Activated CD8-positive, alpha-beta memory T cell treated with anti-CD3 and anti-CD28 coated beads, Interleukin-2, amount 50 U/mL, for 48 hours (primary cell): Measurements from ENCODE around the gene SYNGR4.
"Not testable (repeated sequence)": the region's sequence is repeated elsewhere in the genome, so short reads cannot be mapped to it uniquely, and the experiment has no call there.

Experiments
- DNase-seq: peaks from one replicate; pipeline ENCODE4 v3.0.0-alpha.2; 2020

SYNGR4 gene

DNA sequence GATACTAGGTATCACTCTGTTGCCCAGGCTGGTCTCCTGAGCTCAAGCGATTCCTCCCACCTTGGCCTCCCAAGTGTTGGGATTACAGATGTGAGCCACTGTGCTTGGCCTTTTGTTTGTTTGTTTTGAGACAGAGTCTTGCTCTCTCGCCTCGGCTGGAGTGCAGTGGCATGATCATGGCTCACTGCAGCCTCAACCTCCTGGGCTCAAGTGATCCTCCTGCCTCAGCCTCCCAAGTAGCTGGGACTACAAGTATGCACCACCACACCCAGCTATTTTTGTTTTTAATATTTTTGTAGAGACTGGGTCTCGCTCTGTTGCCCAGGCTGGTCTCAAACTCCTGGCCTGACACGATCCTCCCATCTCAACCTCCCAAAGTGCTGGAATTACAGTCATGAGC lies 7.6 kb downstream of the SYNGR4 start:
- not testable (repeated sequence) for DNase-seq

DNA sequence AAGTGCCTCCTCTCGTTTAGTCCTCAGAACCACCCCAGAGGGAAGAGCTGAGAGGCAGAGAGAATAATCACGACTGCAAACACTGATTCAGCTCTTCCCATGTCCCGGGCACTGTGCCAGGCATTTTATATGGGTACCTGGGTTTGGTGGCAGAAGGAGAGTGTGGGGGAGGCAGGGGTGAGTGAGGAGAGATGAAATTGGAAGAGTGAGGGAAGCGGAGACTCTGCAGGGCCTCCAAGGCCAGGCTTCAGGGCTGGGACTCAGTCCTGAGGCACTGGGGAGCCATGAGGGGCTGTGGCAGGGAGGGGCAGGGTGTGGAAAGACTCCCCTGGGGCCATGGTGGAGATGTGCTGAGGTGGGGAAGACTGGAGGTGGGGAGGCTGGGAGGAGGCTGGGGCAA lies 8.7 kb downstream of the SYNGR4 start:
- no peak for DNase-seq

DNA sequence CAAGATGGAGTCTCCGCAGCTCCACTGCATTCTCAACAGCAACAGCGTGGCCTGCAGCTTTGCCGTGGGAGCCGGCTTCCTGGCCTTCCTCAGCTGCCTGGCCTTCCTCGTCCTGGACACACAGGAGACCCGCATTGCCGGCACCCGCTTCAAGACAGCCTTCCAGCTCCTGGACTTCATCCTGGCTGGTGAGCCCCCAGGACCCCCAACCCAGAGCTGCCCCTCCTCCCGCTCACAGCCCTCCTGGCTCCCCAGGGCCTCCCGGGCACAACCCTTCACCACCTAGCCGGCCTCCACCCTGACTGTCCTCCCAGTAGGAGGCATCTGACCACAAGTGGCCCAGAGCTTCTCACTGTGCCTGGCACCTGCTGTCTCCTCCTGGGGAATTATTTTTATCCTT lies 9.4 kb downstream of the SYNGR4 start:
- no peak for DNase-seq

DNA sequence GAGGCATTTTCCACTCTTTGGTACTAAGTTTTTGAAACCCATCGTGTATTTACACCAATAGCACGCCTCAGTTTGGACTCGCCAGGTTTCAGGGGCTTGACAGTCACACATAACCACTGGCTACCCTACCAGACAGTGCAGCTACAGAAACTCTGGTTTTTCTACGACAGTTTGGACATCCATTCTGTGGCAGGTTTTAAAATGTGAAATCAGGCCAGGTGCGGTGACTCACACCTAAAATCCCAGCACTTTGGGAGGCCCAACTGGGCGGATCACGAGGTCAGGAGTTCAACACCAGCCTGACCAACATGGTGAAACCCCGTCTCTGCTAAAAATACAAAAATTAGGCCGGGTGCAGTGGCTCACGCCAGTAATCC lies 14.0 kb downstream of the SYNGR4 start:
- DNase-seq: no peak

DNA sequence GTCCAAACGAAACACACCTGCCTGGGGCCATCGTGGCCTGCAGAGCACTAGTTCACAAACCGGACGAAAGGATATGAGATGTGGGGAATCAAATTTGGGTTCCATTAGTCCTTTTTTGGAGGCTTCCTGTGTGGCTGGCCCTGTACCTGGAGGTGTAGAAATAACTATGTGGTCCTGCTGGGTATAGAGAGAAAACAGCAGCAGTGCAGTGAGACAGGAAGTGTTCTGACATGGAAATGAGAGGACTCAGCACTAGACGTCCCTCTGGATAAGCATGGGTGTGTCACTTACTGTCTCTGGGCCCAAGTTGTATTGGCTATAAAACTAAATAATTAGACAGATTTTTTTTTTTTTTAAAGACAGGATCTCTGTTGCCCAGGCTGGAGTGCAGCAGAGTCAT lies 14.9 kb downstream of the SYNGR4 start:
- no peak for DNase-seq

DNA sequence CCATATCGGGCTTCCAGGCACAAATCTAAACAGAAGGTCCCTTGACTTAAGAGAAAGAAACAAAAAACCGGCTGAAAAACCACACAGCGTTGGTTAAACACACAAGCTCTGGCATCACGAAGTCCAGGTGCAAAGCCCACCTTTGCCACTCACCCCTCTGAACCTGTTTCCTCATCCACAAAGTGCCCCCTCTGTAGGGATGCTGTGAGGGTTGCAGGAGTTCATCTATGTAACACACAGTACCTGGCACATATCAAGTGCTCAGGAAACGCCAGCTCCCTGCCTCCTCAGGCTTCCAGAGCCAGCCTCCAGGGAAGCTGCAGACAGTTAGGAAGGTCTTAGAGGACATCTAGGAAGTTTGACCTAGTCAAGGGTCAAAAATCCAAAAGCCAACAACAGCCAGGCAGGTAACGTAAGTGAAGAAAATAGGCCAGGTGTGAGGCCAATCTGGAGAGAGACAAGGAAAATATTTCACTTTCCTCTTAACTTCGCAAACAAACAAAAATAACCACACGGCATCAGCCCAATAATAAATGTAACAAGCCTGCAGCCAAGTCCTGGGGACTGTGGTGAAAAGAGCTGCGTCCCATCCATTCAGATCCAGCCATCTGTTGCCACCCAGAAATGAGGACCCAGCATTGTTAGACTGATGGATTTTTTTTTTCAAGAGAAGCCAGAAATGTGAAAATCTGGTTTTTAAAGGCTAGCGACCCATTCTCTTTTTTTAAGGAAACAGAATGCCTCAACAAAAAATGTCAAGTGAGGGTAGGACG lies 17.2 kb downstream of the SYNGR4 start:
- no peak for DNase-seq

DNA sequence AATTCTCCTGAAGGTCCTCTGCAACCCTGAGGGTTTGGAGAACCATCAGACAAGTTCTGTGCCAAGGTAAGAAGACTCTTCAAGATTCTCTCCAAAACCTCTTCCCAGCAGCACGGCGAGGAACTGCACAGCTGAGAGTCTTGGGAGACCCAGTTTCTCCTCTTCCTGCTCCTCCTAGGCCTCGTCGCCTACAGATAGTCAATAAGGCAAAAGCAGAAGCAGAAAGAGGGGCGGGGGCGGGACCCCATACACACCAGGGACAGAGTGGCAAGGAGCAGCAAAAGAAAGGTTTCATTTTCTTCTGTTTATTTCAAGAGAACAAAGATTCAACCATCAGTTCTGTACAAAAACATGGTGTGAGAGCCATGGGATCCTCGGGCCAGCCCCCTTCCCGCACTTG lies 18.1 kb downstream of the SYNGR4 start:
- no peak for DNase-seq

DNA sequence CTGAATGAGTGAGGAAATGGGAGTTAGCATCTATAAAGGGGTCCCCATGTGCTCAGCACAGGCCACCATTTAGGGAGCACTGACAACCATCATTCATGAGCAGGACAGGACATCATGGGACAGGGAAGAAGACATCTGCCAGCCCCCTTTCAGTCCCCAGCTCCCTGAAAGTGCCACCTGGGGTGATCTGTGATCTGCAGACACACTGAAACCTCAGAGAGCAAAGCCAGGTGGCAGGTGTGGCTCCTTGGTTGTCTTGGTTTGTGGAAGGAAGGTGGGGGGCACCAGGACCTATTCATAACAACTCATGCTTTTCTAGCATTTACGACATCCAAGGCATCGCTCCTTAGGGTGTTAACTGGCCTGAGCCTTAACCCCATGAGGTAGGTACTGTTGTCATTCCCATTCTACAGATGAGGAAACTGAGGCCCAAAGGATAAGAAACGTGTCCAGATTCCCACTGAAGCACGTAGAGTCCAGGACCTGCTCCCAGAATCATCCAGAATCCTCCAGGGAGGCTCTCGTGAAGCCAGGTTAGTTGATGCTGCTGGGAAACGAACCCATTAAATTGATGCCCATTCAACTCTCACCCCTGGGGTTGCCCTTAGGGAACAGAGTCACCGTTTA lies 21.4 kb downstream of the SYNGR4 start:
- no peak for DNase-seq

DNA sequence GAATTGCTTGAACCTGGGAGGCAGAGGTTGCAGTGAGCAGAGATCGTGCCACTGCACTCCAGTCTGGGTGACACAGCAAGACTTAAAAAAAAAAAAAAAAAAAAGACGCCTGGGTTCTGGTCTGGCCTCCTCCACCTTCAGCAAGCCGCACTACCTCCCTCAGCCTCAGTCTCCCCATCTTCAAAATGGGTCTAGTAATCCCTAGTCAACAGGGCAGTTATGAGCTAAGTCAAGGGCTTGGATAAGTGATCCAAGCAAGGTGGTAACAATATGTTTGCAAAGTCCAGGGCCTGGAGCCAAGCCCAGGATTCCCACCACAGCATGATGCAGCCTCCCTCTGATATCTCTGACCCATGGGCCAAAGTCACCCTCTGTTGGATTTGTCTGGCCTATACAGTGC lies 22.8 kb downstream of the SYNGR4 start:
- DNase-seq: no peak

DNA sequence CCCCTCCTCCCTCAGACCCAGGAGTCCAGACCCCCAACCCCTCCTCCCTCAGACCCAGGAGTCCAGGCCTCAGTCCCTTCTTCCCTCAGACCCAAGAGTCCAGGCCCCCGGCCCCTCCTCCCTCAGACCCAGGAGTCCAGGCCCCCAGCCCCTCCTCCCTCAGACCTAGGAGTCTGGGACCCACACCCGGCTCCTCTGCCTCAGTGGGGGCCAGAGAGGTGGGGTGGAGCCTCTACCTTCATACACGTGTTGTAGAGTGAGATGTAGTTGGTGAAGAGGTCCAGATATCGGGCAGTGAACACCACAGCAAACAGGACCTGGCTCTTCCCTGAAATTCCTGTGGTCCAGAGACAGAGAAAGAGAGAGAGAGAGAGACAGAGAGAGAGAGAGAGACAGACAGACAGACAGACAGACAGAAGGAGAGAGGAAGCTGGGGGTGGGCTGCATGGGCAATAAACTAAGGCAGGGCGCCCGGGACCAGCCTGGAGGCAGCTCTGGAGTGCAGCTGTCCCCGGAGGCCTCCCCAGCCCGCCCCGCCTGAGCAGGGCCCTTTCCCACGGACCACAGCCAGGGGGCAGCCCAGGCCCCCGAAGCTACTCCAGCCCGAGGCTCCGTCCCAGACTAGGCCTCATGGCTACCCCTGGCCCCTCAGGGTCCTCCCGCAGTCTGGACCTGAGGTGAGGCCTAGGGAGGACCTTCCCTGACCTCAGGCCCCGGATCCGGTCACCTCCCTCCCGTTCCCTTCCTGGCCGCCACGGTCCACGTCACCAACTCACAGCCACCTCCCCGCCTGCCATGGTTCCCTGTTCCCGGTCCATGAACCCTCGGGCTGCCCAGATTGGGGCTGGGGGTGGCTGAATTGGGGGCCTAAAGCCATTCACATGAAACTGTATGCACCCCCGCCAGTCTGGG lies 26.3 kb downstream of the SYNGR4 start:
- DNase-seq: peak; percentile 82

DNA sequence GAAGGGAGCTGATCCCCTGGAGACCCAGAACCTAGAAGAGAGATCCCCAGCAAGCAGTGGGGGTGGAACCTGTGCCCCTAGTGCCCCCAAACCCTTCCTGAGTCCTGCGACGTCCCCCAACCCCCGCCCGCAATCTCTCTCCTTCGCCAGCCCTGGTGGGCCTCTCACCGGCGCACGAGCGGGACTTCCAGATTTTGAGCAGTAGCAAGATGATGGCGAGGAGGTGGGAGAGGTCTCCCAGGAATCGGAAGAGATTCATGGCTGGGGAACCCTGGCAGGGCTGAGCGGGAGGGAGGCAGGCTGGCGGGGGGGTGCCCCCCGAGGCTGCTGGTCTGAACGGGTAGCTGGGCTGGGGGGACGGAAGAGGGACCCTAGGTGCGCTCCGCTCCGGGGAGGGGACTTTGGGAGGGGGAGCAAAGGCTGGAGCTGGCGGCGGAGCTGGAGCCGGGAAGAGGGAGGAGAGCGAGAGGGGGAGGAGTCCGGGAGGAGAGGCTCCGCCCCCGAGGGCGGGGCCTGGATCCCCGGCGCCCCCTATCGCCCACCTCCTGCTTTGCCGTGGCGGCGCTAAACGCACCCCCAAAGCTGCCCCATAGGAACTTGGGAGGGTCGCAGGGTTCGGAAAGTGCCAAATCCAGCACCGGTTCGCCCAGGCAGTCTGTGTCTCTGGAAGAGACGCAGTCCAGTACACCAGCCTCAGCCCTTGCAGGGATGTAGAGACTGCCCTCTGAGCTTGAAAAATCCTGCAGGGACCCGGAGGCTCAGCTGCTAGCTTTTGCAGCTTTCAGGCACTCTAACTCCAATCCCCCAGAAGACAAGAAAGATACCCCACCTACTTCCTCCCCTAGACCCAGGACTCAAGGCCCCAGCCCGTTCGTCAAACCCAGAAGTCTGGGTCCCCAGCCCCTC lies 27.2 kb downstream of the SYNGR4 start, which contains the start of gene KDELR1:
KDELR1 (minus strand) TSS at position 452 of the 906 bp plus-strand sequence; CDS start at position 259, 193 bp downstream.
- peak; percentile 96 for DNase-seq

DNA sequence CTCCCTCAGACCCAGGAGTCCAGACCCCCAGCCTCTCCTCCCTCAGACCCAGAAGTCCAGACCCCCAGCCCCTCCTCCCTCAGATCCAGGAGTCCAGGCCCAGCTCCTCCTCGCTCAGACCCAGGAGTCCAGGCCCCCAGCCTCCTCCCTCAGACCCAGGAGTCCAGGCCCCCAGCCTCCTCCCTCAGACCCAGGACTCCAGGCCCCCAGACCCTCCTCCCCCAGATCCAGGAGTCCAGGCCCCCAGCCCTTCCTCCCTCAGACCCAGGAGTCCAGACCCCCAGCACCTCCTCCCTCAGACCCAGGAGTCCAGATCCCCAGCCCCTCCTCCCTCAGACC lies 27.8 kb downstream of the SYNGR4 start:
- not testable (repeated sequence) for DNase-seq

DNA sequence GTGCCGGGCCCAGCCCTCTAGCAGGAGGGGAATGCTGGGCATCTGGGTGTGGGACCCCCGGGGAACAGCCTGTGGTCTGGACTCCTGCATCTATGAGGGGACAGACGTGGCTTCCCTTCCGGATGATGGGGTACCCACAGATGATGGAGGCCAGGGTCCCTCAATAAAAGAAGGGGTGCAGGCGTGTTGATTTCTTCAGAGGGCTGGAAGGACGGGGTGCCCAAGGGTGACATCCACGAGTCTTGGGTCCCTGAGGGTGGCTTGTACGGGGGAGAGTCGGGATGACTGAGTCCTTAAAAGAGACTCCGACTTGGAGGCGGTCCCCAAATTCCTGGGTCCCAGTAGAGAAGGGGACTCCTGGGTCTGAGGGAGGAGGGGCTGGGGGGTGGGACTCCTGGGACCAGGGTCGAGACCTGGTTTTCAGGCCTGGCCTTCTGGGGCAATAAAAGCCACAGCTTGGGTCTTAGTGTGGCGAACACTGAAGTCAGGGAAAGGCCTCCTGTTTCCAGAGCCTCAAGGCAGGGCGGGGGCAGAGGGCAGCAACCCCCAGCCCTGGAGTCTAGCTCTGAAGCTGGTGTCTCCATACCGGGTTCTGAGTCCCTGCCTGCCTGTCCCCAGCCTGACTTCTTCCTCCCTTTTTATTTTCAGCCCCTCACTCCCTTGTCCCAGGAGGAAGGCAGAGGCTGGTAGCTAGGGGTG lies 28.8 kb downstream of the SYNGR4 start:
- DNase-seq: no peak

DNA sequence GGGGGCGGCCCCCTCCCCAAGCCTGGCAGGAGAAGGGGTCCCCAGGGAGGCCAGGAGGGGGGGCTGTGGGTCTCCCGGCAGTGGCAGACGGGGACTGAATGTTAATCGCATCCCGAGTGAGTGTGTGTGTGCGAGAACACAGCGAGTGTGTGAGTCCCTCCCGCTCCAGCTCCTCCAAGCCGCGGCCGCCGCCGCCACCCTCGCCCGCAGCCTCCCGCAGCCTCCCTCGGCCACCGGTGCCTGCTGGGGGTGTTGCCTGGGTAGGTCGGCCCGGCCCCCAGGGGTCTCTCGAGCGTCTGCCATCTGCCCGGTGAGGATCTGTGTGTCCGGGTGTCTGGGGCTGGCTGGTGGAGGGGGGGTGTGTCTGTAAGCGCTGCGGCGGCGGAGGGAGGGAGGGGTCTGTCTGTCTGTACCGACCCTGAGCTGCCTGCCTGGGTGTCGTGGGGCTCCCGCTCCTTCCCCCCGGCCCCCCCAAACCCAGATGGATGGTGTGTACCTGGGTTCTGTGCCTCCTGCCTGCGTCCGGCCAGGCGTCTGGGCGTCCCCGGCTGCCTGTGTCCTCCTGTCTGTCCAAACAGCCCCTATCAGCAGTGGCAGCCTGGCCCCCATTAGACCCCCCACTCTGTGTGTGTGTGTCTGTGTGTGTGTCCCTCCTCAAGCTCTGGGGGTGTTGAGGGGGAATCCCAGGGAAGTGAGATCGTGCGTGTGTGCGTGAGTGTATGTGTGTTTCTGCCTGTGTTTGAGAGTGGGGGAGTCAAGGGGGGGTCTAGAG lies 29.6 kb downstream of the SYNGR4 start, which contains the start of gene GRIN2D:
GRIN2D (plus strand) TSS at position 110 of the 772 bp plus-strand sequence. CDS start 4,725 bp downstream, outside the sequence.
- DNase-seq: no peak

DNA sequence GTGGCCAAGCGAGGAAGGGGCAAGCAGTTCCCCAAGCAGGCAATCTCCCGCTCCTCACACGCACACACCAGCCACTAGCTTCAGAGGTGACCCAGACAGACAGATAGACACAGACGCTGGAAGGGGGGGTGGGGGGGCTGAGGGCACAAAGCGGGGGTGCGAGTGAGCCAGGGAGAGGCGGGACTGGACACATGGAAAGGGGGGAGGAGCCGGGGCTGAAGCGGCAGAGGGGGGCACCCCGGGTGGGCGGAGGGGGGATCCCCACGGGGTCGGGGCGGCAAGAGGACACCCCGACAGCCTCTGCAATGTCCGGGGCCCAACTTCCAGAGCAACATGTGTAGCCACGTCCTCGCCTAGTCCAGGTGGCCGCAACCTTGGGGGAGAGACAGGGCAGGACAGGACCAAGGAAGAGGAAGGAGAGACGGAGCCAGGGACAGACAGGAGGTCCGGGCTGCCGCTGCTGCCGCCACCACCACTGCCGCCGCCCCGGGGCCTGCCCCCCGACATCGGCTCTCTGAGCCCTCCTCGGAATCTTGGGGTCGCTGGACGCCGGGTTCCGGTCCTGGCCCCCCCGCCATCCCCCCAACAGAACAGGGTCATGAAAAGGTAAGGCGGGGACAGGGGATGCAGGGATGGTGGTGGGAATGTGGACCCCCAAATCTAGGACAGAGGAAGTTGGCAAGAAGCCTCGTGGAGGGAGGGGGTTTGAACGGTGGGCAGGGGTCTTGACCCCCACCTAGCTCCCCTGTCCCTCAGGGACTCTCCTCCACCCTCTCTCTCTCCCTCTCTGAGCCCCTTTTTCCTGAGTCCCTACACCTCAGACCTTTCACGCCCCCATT lies 30.4 kb downstream of the SYNGR4 start:
- DNase-seq: no peak

DNA sequence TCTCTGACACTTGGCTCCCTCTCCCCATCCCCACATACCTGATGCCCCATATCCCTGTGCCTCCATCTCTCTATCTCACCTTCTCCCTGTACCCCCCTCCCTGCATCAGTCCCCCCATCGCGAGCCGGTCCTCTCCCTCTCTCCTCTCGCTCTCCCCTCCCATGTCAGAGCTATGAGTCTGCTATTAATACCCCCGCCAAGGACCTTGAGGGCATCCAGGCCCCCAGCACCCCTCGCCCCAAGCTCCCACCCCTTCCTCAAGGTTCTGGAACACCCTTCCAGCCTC lies 30.9 kb downstream of the SYNGR4 start:
- DNase-seq: no peak

DNA sequence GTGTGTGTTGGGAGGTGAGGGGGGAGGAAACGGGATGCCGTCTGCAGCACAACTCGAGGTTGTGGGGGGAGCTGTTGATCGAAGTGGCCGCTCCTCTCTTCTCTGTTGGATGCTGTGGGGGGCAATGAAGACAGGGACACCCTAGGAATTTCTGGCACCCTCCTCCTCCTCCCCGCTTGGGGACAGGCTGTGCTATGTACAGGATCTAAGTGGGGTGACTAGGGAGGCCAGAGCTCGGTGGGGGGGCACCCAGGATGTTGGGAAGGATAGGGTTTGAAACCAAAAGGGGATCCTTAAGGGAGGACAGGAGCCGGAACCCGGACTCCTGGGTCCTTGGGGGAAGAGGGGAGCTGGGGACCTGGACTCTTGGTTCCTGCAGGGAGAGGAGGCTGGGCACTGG lies 31.3 kb downstream of the SYNGR4 start:
- no peak for DNase-seq

DNA sequence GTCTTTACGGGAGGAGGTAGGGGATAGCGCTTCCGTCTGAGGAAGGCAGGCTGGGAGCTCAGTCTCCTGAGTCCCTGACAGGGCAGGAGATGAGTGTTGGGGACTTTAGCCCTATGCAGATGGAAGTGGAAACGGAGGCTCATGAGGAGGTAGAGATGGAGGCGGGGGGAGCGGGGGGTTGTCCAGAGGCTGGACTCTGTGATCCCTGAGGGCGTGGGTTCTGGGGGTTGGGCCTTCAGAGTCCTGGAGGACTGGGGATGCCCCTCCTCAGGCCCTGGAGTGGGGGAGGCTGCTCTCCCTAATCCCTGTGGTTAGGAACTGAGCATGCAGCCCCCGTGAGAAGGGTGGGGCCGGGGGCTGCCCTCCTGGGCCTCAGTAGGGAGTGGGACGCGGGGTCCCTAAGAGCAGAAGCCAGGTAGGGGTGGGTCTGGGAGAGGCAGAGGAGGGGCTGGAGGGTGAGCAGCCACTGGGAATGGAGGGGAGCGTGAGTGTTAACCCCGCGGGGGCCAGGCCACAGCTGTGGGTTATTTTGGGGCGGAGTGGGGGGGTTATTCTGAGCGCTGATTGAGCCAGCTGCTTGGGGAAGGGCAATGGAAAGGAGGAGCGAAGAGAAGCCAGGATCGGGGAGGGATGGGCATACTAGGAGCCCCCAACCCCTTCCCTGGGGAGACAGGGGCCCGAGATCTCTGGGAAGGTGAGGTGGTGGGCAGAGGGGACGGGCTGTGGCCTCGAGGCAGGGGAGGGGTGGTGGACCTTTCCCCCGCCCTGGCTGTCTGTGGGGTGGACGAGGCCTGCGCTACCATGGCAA lies 32.1 kb downstream of the SYNGR4 start:
- DNase-seq: no peak

DNA sequence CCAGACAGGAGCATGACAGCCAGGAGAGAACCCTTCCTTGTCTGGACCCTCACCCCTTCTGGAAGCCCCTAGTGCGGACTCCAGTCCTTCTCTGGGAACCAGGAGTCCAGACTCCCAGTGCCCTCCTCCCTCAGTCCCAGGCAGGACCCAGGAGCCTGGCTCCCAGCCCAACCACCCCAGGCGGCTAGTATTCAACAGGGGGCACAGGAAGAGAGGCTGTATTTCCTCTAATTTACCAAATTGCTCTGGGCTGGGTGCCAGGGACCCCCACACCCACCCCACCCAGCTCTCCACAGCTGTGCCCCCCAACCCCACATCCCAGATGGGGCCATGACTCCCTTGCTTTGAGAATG lies 32.6 kb downstream of the SYNGR4 start:
- no peak for DNase-seq
